Sigmoid colon (tissue), 7 donors: ENCODE results near the gene TUBGCP4. TPM values are rescaled to one million over a fixed set of nuclear protein-coding genes. Genes with fewer than 3 reads are reported as not detected.

Experiments used
- DNase-seq: peaks from one replicate; pipeline ENCODE4 v3.0.0-alpha.2; 2019
- H3K27ac ChIP-seq, 4 donors: fragments of 200-600 bp; sonication (generic); one replicate each; pipeline ENCODE4 v1.5.1; 2016 to 2019; ENCODE audit warnings: mild to moderate bottlenecking in 1 of 4
- H3K27me3 ChIP-seq, 3 donors: fragments of 200-600 bp; sonication (generic); one replicate each; pipeline ENCODE4 v1.5.1; 2019; ENCODE audit warnings: mild to moderate bottlenecking in 1 of 3
- H3K36me3 ChIP-seq, 4 donors: fragments of 200-600 bp; sonication (generic); one replicate each; pipeline ENCODE4 v1.5.1; 2016 to 2019
- H3K4me1 ChIP-seq, 4 donors: fragments of 200-600 bp; sonication (generic); one replicate each; pipeline ENCODE4 v1.5.1; 2017 to 2019
- H3K4me3 ChIP-seq, 4 donors: fragments of 200-600 bp; sonication (generic); one replicate each; pipeline ENCODE4 v1.5.1; 2017 to 2019; ENCODE audit warnings: mild to moderate bottlenecking in 2 of 4, moderate library complexity in 1 of 4
- H3K9me3 ChIP-seq, 4 donors: fragments of 200-600 bp in 3 of 4; sonication (generic) in 3 of 4; one replicate each; pipeline versions ENCODE4 v1.5.1 to v1.6.1; 2013 to 2019
- CTCF ChIP-seq, 4 experiments: fragments of 450-650 bp in 3 of 4; fragments of 200-600 bp in 1 of 4; IDR thresholded peaks; one replicate each; pipeline ENCODE4 v1.5.1; 2016 to 2019; ENCODE audit warnings: antibody characterized with exemption in 4 of 4, mild to moderate bottlenecking in 3 of 4, moderate library complexity in 2 of 4
- EP300 ChIP-seq, 4 donors: sonication (generic); formaldehyde crosslinking; IDR thresholded peaks; one replicate each; pipeline ENCODE4 v1.6.1; 2017; ENCODE audit warnings: antibody characterized with exemption in 4 of 4
- POLR2A ChIP-seq, 2 donors: fragments of 450-650 bp; IDR thresholded peaks; one replicate each; pipeline ENCODE4 v1.6.1; 2016; ENCODE audit warnings: antibody characterized with exemption in 2 of 2, mild to moderate bottlenecking in 2 of 2, moderate library complexity in 2 of 2
- POLR2AphosphoS5 ChIP-seq, 4 donors: sonication (generic); formaldehyde crosslinking; IDR thresholded peaks; one replicate each; pipeline ENCODE4 v1.6.1; 2017; ENCODE audit warnings: antibody characterized with exemption in 4 of 4
- WGBS, 2 donors: extraction: QIAGEN DNeasy Blood & Tissue Kit; methylation state at CpG; one replicate each; pipeline ENCODE4 v1.1.7; 2013; 5-methylcytosine and 5-hydroxymethylcytosine counted together
- intact Hi-C: fragments of 100-400 bp; cut with DNase I; formaldehyde crosslinking; loops from one replicate; pipeline ENCODE4 v1.15.1; 2023
- polyA plus RNA-seq, 3 donors: library from polyadenylated mRNA; stranded (reverse); fragments of 200-250 nt; gene quantifications; one replicate each; pipeline ENCODE4 v1.2.3, GENCODE V29; 2013
- total RNA-seq, 4 donors: library from RNA; depleted of rRNA; stranded (reverse); fragments of >200 nt; gene quantifications; one replicate each; pipeline ENCODE4 v1.1.0, GENCODE V29; 2016
- donor health status: healthy with polysubstance abuse.
- donor health status: Bipolar disorder and iron deficiency.
- donor health status: healthy.

TUBGCP4 gene
- total and polyA plus RNA-seq, 7 donors: 1.8 to 14.6 (median 11.2) TPM

GRCh38 chr15:43352693-43353382, 18.1 kb upstream of the TUBGCP4 start:
- TF ChIP-seq CTCF (IDR thresholded peaks at IDR 0.05) (no peak), POLR2AphosphoS5 (IDR thresholded peaks at IDR 0.05) (no peak), EP300 (IDR thresholded peaks at IDR 0.05) (no peak), POLR2A (IDR thresholded peaks at IDR 0.05) (no peak)
- no peaks in the 10 kb centered on the region for H3K9me3 ChIP-seq
- WGBS, 2 donors: 90 to 97% methylated on average over 2 of the region's 2 CpGs
- no peaks in the 10 kb centered on the region for H3K27me3 ChIP-seq
- intact Hi-C loops: no loop called here
- H3K27ac ChIP-seq: no peak overlapping the region
- peaks cover 5 to 49% (median 10%) of the 10 kb centered on the region in 4 donors for H3K36me3 ChIP-seq
- H3K4me3 ChIP-seq: no peak overlapping the region
- DNase-seq: no peak
- no peaks in the 10 kb centered on the region for H3K4me1 ChIP-seq

- H3K4me3 ChIP-seq: no peak overlapping the region
- H3K27me3 ChIP-seq: no peaks in the 10 kb centered on the region
- 84 to 87% methylated on average over 4 of the region's 4 CpGs for WGBS, 2 donors
- no peak for TF ChIP-seq EP300 (IDR thresholded peaks at IDR 0.05)
- TF ChIP-seq CTCF (IDR thresholded peaks at IDR 0.05): no peak
- no peak for TF ChIP-seq POLR2AphosphoS5 (IDR thresholded peaks at IDR 0.05)
- TF ChIP-seq POLR2A (IDR thresholded peaks at IDR 0.05): no peak
- peaks cover 43 to 82% (median 56%) of the 10 kb centered on the region in 4 donors for H3K36me3 ChIP-seq
- no peaks in the 10 kb centered on the region for H3K4me1 ChIP-seq
- H3K27ac ChIP-seq: no peak overlapping the region
- H3K9me3 ChIP-seq: peaks cover 15 to 32% (median 22%) of the 10 kb centered on the region in 4 donors
- no peak for DNase-seq
- intact Hi-C loops: no loop called here
Measured at GRCh38 chr15:43360821-43361220, 10.1 kb upstream of the TUBGCP4 start.

GRCh38 chr15:43361313-43361903, 9.5 kb upstream of the TUBGCP4 start:
- intact Hi-C loops: no loop called here
- no peaks in the 10 kb centered on the region for H3K4me1 ChIP-seq
- TF ChIP-seq CTCF (IDR thresholded peaks at IDR 0.05): no peak
- no peak for TF ChIP-seq EP300 (IDR thresholded peaks at IDR 0.05)
- TF ChIP-seq POLR2A (IDR thresholded peaks at IDR 0.05): no peak
- no peak for TF ChIP-seq POLR2AphosphoS5 (IDR thresholded peaks at IDR 0.05)
- 97 to 98% methylated on average over 7 of the region's 7 CpGs for WGBS, 2 donors
- no peaks in the 10 kb centered on the region for H3K27me3 ChIP-seq
- H3K9me3 ChIP-seq: peaks cover 15 to 32% (median 22%) of the 10 kb centered on the region in 4 donors
- peaks cover 48 to 88% (median 62%) of the 10 kb centered on the region in 4 donors for H3K36me3 ChIP-seq
- no peak for DNase-seq
- H3K4me3 ChIP-seq: no peak overlapping the region
- no peak overlapping the region for H3K27ac ChIP-seq

DNA sequence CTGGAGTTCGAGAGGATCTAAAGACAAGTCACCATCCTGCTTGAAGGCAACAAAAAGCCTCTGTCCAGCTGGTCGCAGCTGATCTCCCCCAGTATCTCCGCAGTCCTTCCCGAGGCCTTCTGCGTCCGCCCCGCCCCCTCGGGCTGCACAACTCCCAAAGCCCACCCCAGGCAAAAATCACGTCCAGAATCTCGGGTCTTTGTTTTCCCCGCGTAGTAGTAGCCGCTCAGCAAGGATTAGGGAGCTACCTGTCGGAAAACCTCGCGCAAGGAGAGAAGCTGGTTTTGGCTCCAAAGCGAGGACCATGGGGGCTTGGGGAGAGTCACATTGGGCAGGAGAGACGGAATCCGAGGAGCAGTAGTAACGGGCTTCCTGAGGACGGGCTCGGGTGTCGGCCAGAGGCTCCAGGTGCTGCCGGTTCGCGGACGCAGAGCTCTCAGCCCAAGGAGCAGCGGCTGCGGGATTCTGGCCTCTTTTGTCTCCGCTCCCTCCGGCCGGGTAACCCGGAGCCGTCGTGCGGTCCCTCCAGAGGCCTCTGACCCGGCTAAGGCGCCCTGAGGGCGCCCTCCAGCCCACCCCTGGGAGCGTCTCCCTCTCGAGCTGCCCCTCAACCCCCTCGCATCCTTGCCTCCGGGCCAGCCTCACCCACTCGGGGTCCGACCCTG, 459 bp upstream of the TUBGCP4 start:
- WGBS, 2 donors: 1 to 2% methylated on average over 45 of the region's 45 CpGs
- DNase-seq: no peak
- Histone ChIP-seq H3K27me3 (no peaks in the 10 kb centered on the region), H3K27ac (peak overlapping the region; percentile 78 to 82 (median 80)), H3K9me3 (no peaks in the 10 kb centered on the region), H3K4me3 (peak overlapping the region; percentile 77 to 93 (median 82)), H3K4me1 (peaks cover 0 to 34% (median 27%) of the 10 kb centered on the region in 4 donors), H3K36me3 (peaks cover 7 to 21% (median 12%) of the 10 kb centered on the region in 4 donors)
- TF ChIP-seq POLR2AphosphoS5 (IDR thresholded peaks at IDR 0.05): no peak
- TF ChIP-seq POLR2A (IDR thresholded peaks at IDR 0.05): no peak
- TF ChIP-seq CTCF (IDR thresholded peaks at IDR 0.05): no peak
- TF ChIP-seq EP300 (IDR thresholded peaks at IDR 0.05): no peak
- intact Hi-C loops: no loop called here
